Stimulated activated CD4-positive, alpha-beta T cell treated with anti-CD3 and anti-CD28 coated beads, Interleukin-12 subunit alpha, Interleukin-12 subunit beta, amount 100 ng/mL, for 48 hours (primary cell): Measurements from ENCODE around the gene APOD.
"Not testable (repeated sequence)": the region's sequence is repeated elsewhere in the genome, so short reads cannot be mapped to it uniquely, and the experiment has no call there.

Source experiments
- DNase-seq, 3 donors: peaks; one replicate each; pipeline ENCODE4 v3.0.0-alpha.2; 2020; ENCODE audit warnings: low read depth in 2 of 3, low spot score in 1 of 3

APOD gene

DNA sequence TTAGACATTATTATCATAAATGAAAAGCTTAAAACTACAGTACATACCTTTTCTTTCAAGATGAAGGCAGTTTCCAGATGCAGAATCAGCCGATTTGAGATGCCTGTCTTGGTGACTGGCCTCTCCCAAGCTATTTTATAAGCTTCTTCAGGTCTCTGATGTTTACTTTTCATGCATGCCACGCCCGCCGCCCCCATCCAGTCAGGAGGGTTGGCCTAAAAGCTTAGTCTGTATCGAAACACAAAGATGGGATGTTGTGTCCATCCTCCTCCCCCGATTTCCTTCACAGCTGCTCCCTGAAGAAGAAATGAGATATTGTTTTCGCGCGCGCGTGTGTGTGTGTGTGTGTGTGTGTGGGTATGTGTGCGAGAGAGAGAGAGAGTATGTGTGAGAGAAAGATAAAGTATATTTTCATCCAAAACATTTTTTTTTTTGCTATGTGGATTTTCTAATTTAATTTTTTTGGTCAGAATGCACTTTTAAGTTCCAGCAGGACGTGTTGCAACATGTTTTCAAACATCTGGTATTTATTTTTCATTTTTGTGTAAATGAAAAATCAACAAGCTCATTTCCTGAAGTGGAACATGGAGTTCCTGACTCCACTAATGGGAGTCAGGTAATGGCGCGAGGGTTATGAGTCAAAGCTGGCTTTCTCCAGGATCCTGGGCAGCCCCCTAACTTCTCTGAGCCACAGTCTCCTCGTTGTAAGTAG lies at the start of gene APOD:
Gene APOD (minus strand): TSS at position 110 of the 712 bp plus-strand sequence. CDS start 4,479 bp downstream, outside the sequence.
- no peak for DNase-seq

DNA sequence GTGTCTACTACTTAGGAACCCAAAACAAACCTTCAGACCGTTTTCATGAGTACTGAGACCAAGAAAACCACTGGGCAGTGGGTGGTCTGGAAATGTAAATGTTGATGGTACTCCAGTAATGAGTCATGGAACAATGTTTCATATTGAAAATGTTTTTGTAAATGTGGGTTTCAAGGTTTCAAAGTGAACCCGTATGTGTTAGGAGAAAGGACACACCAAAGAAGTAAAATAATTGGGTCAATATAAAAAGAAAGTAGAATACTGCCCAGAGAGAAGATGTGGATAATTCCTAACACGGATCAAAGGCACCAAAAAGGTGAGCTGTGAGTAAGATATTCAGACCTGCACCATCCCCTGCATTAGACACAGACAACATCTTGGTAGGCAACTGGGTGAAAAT lies 49.6 kb upstream of the APOD start:
- DNase-seq = not testable (repeated sequence)

DNA sequence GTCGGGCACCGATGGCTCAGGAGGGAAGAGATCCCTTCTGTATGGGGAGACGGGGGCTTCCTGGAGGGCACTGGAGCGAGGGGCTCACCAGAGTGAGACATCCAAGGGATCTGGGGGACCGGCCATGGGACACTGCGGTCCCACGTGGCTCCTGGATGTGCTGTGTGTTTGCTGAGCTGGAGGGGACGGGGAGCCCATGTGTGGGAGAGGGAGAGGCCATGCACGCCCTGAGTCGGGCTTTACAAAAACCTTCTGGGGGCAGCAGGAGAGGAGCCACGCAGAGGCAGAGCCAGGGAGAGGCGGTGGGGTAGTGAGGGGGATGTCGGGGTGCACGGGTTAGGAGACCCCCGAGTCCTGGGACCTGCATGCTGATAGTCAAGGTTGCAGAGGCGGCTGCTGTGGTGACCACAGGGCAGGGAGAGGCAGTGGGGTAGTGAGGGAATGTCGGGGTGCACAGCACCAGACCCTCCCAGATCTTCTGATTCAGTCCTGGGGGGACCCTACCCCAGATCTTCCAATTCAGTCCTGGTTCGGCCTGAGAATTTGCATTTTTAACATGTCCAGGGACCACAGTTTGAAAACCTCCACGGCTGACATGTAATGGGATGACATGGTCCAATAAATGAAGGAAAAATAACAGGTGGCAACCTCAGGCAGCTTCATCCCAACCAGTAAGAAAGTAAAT lies 48.9 kb upstream of the APOD start:
- not testable (repeated sequence) for DNase-seq

DNA sequence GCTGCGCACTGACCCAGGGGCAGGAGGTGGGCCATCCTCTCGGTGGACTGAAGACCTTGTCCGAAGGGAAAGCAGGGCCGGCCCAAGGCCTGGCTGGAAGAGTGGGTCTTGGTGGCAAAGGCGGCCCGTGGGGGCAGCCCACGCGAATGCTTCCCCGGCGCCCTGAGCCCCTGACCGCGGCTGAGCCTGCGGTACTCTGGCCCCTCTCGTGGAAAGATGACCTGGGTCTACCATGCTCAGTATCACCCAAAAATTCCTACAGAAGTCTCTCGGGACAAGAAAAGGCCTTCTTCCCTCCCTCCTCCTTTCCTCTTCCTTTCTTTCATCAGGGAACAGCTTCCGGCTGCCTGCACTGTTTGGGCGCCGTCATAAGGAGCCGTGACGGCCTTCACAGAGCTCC lies 48.3 kb upstream of the APOD start:
- DNase-seq = not testable (repeated sequence)

DNA sequence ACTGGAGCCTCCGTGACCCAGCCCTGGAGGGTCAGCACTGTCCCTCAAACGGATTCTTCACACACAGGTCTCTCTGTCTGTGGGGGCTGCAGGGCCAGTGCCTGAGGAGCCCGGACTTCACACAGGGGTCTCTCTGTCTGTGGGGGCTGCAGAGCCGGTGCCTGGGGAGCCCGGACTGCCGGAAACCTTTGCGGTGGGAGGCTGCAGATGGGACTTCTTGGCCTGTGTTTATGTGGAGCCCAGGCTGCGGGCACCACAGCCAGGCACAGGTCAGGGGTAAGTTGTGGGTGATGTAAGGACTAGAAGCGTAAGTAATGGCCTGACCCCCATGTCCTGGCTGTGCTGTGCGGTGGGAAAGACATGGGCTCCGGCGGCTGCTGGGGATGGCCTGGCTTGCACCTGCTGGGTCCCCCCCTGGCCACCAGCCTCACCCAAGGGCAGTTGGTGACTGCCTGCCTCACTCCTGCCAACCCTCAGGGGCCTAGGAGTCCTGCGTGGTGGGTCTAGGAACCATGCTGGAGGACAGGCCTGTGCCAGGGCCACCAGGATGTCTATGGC lies 47.3 kb upstream of the APOD start:
- not testable (repeated sequence) for DNase-seq

DNA sequence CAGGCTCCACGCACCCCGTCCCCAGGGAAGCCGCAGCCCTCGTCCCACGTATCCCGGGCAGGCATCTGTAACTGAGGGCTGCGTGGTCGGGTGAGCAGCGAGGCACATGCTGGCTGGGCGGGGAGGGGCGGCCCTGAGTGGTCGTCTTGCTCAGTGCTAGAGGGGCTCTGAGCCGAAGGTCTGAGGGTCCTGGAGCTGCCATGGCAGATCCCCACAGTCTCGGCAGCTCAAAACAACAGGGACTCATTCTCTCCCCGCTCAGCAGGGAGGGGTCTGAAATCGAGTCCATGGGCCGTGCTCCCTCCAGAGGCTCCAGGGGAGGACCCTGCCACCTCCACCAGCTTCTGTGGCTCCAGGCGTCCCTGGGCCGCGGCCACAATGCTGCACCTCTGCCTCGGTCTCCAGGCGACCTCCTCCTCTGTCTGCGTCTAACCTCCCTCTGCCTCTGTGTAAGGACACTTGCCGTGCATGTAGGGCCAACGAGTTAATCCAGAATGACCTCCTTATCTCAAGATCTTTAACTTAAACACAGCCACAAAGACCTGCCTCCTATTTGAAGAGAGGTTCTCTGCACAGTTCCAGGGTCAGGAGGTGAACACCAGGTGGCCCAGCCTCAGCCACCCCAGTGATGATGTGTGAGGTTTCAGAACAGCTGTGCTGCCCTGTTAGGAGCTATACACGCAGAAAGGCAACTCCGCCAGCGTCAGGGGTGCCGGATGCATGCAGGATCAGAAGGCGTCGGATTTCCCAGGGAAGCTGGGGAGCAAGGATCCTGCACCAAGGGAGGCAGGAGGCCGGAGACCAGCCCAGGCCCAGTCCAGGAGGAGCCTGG lies 46.6 kb upstream of the APOD start:
- DNase-seq = not testable (repeated sequence)

DNA sequence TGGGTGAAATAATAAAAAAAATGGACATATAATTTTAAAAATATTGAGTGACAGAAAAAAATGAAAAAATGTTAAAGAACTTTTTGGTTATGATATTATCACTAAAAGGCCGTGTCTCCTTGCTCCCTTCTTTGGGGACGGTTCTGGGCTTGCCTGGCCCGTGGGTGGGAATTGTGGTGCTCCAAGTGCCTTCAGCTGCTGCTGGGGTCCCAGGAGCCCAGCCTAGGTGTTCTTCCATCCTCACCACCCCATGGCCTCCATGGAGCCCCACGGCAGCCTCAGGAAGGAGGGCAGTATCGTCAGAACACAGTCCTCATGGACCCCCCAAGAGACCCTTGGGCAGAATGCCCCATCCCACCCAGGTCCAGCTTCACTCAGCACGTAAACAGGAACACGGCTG lies 45.9 kb upstream of the APOD start:
- DNase-seq = not testable (repeated sequence)

DNA sequence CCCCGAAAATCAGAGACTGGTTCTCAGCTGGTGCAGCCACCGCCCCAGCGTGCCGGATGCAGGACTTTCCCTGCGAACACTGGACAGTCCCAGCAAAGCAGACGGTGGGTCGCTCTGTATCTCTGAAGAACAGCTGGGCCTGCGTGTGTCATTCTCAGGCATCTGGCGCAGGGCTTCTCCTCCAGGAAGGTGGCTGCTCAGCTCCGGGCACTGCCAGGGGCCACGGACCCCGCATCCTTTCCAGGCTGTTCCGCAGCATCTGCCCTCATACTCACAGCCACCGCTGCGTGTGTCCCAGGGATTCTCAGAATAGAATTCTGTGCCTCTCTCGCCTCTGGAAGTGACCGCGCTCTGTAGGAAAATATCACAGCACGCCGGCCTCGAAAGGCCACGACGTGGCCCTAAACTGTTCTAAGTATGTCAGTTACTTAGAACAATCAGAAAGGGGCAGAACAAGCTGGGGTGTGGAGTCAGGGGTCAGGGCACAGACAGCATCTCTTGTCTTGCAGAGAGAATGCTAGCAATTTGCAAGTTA lies 44.7 kb upstream of the APOD start:
- not testable (repeated sequence) for DNase-seq

DNA sequence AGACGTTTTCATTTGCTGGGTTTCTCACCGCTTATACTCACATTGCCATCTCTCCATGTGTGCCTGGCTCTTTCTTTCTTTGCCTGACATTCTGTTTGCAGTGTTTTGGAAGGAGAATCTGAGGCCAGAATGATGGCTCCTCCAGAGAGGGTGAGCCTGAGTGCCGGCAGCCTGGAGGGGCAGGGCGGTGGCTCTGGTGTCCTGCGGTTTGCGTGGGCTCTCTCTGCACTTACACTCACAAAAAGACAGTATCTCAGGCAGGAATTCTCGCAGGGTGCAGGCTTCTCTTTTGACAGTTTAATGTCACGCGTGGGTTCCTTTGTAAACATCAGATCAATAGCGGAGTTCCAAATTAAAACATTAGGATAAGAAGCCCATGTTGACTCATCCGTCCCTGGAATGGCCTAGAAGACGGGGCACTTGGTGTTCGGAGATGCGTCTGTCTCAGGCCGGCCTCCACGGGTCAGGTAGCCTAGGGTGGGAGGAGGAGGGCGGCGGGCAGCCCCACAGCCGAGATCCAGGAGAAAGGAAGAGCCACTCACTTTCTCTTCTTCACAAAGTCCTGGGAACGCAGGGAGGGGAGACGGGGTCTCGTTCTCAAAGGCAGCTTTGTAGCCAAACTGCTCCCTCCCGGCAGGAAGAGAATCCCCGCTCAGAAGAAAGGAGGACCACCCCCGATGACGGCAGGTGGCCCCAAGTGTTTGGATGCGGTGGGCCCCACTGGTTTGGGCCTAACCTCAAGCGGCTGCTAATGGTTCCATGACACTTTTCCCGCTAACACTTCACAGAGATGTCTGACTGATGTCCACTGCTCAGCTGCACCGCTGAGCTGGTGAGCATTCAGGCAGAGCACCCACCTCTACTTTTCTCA lies 44.0 kb upstream of the APOD start:
- not testable (repeated sequence) for DNase-seq

DNA sequence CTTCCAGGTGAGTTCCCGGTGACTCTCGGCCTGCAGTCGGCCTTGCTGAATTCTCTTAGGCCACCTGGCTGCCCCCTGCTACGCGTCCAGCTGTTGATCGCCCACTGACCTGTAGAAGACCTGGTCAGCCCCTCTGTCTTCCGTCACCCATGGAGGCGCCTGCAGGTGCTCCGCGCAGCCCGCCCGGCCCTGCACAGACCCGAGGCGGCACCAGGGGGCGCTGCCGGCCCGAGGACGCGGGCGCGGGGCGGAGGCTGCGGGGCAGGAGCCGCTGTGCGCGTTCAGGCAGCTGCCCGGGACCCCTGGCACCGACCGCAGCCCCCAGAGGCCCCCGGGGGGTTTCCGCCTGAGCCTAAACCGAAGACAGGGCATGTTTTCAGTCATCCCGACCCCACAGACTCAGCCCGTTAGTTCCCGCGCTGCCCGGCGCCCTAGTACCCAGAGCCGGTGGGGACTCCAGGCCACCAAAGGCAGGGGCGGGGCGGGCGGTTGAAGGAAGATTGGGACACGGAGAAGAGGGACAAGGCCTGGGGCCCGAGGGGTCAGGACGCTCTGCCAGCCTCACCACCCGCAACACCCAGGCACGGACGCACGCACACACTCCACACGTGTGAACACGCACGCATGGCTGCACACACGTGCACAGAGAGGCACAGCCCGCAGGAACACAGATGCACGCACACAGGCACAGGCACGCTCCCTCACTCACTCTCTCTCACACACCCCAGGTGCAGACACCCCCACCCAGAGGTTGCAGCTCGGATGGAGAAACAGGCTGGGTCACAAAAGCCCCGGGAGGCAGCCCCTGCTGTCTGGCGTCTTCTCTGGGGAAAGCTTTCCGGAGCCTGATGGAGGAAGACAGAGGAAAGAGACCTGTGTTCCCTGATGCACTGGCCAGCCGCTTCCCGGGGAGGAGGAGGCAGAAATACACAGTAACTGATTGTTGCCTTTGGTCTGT lies 41.1 kb upstream of the APOD start:
- not testable (repeated sequence) for DNase-seq

DNA sequence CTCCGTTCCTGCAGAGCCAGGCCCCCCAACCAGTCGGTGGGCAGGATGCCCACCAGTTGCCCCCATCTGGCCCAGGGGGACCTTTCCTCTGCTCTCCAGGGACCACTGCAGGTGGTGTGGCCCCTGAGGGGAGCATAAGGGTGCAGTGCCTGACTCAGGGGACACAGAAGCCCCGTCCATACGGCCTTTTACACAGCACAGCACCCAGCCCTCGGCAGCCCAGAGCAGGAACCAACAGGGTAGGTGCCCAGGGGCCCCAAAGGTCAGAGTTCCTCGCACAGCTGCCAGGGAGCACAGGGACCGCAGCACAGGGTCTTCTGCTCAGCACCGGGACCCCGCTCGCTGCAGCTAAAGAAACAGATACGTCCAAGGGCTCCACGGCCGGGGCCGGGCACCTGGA lies 40.4 kb upstream of the APOD start:
- not testable (repeated sequence) for DNase-seq

DNA sequence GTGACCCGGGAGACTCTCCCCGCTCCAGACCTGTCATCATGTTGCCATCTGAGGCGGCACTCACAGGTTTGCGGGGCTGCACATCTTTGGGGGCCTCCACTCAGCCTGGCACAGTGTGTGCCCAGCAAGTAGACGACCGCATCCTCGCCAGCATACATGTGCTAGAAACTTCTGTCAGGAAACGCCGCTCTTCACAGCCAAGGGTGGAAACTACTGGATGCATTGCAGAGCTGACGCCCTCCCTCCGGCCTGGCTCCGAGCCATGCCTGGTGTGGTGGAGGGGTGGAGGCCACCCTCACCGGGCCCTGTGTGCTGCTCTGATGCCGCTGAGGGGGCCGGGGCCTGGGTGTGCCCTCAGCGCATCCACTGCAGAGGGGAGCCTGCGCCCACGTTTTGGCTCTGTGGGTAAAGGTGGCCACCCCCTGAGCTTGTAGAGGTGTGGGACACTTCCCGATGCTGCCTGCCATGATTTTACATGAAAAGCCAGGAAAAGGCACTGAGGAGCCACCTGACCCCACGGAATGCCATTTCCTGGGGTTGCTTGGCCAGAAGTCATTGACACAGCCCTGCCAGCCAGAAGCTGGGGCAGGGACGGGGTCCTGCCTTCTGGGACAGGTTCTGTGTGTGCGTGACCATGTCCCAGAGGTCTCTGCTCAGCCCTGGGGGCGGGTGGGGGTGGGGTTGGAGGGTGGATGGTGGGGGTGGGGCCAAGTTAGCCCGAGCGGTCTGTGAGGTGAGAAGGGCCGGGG lies 39.7 kb upstream of the APOD start:
- DNase-seq = not testable (repeated sequence)

DNA sequence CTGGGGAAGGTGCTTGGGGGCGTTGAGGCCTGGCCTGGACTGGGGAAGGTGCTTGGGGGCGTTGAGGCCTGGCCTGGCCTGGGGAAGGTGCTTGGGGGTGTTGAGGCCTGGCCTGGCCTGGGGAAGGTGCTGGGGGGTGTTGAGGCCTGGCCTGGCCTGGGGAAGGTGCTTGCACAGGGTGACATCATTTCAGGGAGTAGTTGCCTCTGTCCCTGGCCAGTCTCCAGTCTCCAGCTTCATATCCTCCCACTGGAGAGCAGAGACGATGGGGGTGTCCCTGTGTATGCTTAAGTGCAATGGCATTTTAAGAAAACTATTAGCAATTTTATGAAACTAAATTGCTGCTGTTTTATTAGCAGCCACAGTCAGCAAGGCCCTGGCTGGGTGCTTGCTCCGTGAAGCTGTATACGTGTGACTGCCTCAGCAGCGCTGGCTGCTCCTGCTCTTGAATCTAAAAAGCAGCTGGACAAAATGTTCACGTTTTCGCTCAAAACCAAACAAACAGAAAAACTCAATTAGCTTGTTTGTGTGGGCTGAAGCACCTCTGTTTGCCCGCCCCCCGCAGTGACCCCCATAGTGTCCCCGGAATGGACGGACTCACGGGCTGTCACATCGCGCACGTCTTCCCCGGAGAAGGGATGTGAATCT lies 38.9 kb upstream of the APOD start:
- not testable (repeated sequence) for DNase-seq

DNA sequence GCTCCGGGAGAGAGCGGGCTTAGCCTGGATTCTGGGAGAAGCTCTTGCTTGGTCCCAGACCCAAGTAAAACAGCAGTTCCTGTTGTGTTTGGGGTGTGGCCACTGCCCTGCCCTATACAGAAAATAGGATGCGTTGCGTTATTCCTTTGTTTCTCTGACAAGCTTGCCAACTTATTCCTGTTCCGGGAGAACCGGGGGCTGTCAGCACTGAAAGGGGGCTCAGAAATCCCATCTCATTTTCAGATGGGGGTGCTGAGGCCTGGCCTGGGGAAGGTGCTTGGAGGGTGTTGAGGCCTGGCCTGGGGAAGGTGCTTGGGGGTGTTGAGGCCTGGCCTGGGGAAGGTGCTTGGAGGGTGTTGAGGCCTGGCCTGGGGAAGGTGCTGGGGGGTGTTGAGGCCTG lies 38.3 kb upstream of the APOD start:
- not testable (repeated sequence) for DNase-seq

DNA sequence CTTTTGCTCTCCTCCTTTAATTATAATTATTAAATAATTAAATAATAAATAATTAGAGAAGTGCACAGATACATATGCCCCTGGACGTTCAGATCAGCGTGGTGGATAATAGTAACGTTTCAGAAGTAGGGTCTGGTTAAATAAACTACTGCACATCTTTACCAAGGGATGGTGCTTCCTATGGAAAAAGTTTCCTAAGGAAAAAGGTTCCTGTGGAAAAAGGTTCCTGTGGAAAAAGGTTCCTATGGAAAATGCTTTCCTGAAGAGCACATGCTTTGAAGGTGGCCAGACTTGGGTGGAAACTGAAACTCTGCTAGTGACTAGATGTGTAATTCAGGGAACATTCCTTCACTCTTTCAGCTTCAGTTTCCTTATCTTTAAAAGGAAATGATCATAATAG lies 37.4 kb upstream of the APOD start:
- not testable (repeated sequence) for DNase-seq

DNA sequence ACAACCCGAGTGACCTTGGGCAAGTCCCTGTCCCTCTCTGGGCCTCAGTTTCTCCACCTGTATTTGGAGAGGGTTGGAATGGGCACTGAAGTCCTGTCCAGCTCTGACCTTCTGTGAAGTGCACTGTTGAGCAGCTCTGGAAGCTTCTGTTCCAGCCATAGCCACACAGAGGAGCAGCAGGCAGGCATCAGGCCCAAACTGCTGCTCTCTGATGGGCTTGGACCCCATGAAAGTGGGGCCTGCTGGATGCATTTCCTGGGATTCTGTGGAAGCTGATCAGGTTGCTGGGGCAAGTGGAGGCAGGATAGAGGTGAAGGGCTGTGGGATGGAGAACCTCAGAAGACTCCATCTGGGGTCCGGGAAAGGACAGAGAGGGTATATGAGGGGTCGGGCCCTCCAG lies 36.7 kb upstream of the APOD start:
- not testable (repeated sequence) for DNase-seq

DNA sequence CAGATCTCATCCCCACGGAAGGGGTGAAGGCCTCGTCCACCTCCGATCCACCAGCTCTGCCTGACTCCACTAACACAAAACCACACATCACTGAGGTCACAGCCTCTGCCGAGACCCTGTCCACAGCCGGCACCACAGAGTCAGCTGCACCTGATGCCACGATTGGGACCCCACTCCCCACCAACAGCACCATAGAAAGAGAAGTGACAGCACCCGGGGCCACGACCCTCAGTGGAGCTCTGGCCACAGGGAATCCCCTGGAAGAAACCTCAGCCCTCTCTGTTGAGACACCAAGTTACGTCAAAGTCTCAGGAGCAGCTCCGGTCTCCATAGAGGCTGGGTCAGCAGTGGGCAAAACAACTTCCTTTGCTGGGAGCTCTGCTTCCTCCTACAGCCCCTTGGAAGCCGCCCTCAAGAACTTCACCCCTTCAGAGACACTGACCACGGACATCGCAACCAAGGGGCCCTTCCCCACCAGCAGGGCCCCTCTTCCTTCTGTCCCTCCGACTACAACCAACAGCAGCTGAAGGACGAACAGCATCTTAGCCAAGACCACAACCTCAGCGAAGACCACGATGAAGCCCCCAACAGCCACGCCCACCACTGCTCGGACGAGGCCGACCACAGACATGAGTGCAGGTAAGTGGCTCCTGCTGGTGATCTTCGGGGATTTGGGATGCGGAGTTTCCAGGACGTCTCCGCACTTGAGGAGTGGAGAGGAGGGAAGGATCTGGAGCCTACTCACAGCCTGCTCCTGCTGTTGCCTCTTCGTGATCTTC lies 36.0 kb upstream of the APOD start:
- DNase-seq = not testable (repeated sequence)
